ENCODE results near the gene BTBD7.

- TF ChIP-seq CTCF (IDR thresholded peaks at IDR 0.05): no peak
- TF ChIP-seq POLR2A (IDR thresholded peaks at IDR 0.05): no peak
These were observed 12.9 kb downstream of the BTBD7 start for GRCh38 chr14:93319958-93320357.
